OCI-LY3 (cell line): ENCODE measurements around the gene JARID2.

Source experiments
- CTCF ChIP-seq: fragments of 200-600, 300-600 bp; sonication (generic); IDR thresholded peaks from 2 replicates; pipeline ENCODE4 v1.5.1; 2014; ENCODE audit warnings: antibody characterized with exemption, low read length, low read depth
- EZH2phosphoT487 ChIP-seq: fragments of 200-600 bp; shearing (Covaris generic); IDR thresholded peaks from 2 replicates; pipeline ENCODE4 v1.6.1; 2018; ENCODE audit warnings: antibody characterized with exemption, mixed run types, low read depth

- TF ChIP-seq CTCF (no peak), EZH2phosphoT487 (no peak)
Measured at GRCh38 chr6:15538106-15538505, 292.2 kb downstream of the JARID2 start.
